ENCODE results near the gene S100B. TPM values are rescaled to one million over a fixed set of nuclear protein-coding genes. Genes with fewer than 3 reads are reported as not detected.

Gene S100B
- total RNA-seq, 4 donors from 2014 or later: 0.80 to 1.3 (median 0.82) TPM; not detected in 1

- Histone ChIP-seq H3K4me3 (no peak overlapping the region), H3K9me3 (no peaks in the 10 kb centered on the region), H3K4me1 (no peaks in the 10 kb centered on the region), H3K27ac (no peak overlapping the region), H3K36me3 (peaks cover 0 to 92% of the 10 kb centered on the region in 2 donors), H3K27me3 (no peaks in the 10 kb centered on the region)
- in situ Hi-C loops (cut with MboI; ENCODE audit: low sequenced_read_pairs in 4 of 4): no loop called here
- intact Hi-C loops (cut with DNase I; ENCODE audit: low total_unique reads): no loop called here
- ATAC-seq (no peak), DNase-seq (no peak)
- TF ChIP-seq POLR2A (IDR thresholded peaks at IDR 0.05): no peak
- TF ChIP-seq, protein P1, sequence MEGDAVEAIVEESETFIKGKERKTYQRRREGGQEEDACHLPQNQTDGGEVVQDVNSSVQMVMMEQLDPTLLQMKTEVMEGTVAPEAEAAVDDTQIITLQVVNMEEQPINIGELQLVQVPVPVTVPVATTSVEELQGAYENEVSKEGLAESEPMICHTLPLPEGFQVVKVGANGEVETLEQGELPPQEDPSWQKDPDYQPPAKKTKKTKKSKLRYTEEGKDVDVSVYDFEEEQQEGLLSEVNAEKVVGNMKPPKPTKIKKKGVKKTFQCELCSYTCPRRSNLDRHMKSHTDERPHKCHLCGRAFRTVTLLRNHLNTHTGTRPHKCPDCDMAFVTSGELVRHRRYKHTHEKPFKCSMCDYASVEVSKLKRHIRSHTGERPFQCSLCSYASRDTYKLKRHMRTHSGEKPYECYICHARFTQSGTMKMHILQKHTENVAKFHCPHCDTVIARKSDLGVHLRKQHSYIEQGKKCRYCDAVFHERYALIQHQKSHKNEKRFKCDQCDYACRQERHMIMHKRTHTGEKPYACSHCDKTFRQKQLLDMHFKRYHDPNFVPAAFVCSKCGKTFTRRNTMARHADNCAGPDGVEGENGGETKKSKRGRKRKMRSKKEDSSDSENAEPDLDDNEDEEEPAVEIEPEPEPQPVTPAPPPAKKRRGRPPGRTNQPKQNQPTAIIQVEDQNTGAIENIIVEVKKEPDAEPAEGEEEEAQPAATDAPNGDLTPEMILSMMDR (IDR thresholded peaks at IDR 0.05 in 4 of 5, conservative IDR thresholded peaks at IDR 0.05 in 1 of 5): no peak
Observed at GRCh38 chr21:46648539-46648938, 43.7 kb upstream of the S100B start.

DNA sequence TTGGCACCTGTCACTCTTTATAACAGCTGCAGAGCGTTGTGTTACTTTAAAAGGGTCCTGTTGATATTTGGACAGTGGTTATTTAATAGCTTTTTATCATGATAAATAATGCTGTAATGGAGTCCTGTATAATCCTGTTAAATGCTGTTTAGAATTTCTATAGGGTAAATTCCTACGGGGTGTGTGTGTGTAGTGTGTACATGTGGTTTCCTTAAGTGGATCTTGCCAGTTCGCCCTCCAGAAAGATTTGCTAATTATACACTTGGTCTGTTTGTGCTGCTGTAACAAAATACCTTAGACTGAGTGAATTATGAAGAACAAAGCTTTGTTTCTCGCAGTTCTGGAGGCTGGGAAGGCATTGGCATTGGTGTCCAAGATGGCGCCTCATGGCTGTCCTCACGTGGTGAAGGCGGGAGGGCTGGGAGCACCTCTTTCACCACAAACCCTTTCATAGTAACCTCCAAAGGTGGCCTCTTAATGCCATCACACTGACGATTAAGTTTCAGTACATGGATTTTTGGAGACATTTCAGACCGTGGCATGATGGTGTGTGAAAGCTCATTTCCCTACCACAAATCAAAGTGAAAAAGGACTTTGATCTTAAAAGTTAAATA lies 41.8 kb upstream of the S100B start:
- no peak for TF ChIP-seq POLR2A (IDR thresholded peaks at IDR 0.05)
- TF ChIP-seq, protein P1 (IDR thresholded peaks at IDR 0.05 in 4 of 5, conservative IDR thresholded peaks at IDR 0.05 in 1 of 5): no peak
- intact Hi-C loops (cut with DNase I; ENCODE audit: low total_unique reads) (no loop called here), in situ Hi-C loops (cut with MboI; ENCODE audit: low sequenced_read_pairs in 4 of 4) (no loop called here)
- peaks cover 0 to 77% of the 10 kb centered on the region in 2 donors for H3K36me3 ChIP-seq
- H3K27ac ChIP-seq: no peak overlapping the region
- no peaks in the 10 kb centered on the region for H3K4me1 ChIP-seq
- H3K27me3 ChIP-seq: no peaks in the 10 kb centered on the region
- no peaks in the 10 kb centered on the region for H3K9me3 ChIP-seq
- DNase-seq (no peak), ATAC-seq (no peak)
- no peak overlapping the region for H3K4me3 ChIP-seq

DNA sequence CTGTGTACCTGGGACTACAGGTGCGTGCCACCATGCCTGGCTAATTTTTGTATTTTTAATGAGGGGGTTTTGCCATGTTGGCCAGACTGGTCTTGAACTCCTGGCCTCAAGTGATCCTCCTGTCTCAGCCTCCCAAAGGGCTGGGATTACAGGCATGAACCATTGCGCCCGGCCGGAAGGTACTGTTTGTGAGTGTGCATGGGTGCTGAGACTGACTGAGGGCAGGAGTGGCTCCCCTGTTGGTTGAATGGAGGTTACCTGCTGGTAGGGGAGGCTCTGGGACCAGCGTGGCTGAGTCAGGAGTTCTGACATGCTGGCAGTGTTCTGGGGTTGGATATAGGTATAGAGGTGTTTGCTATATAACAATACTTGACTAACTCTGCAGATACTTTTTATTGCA lies 41.0 kb upstream of the S100B start:
- in situ Hi-C loops (cut with MboI; ENCODE audit: low sequenced_read_pairs in 4 of 4): no loop called here
- Histone ChIP-seq H3K4me1 (no peaks in the 10 kb centered on the region), H3K4me3 (no peak overlapping the region), H3K27ac (no peak overlapping the region), H3K36me3 (peaks cover 0 to 72% of the 10 kb centered on the region in 2 donors), H3K9me3 (no peaks in the 10 kb centered on the region), H3K27me3 (no peaks in the 10 kb centered on the region)
- TF ChIP-seq, protein P1 (IDR thresholded peaks at IDR 0.05 in 4 of 5, conservative IDR thresholded peaks at IDR 0.05 in 1 of 5): no peak
- TF ChIP-seq POLR2A (IDR thresholded peaks at IDR 0.05): no peak
- DNase-seq (no peak), ATAC-seq (no peak)
- intact Hi-C loops (cut with DNase I; ENCODE audit: low total_unique reads): no loop called here

DNA sequence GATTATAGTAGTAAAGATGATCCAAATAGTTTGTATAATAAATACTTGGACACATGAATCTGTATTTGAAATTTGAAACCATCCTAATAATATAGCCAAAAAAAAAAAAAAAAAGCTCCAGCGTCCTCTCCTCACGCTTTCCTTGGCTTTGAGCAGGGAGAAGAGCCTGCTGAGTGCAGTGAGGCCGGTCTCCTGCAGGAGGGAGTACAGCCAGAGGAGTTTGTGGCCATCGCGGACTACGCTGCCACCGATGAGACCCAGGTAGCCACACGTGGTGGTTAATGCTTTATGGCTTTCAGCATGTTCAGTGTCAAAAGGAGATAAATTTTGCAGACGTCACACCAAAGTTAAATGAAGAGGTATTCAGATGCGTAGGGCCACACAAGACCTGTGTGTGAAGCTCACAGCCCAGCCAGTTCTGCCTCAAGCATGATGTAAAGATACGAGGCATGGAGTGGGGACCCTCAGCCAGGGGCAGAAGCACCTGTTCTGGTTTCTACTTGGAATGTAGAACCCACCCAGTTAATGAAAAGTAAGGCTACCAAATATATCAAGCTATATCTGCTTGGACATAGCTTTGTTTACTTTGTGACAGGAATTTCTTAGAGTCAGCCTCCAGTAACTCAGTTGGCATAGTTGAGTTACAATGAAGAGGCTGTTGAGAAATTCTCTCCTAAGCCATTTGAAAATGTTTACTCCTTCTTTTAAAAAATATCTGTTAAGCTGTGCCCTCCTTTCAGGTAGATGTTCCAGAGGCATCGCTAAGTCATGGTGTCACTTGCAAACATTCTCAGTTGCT lies 38.7 kb upstream of the S100B start:
- H3K4me1 ChIP-seq: peaks cover 4 to 6% of the 10 kb centered on the region in 2 donors
- no peak overlapping the region for H3K27ac ChIP-seq
- TF ChIP-seq, protein P1 (IDR thresholded peaks at IDR 0.05 in 4 of 5, conservative IDR thresholded peaks at IDR 0.05 in 1 of 5): no peak
- TF ChIP-seq POLR2A (IDR thresholded peaks at IDR 0.05): no peak
- intact Hi-C loops (cut with DNase I; ENCODE audit: low total_unique reads): no loop called here
- H3K9me3 ChIP-seq: no peaks in the 10 kb centered on the region
- H3K36me3 ChIP-seq: peaks cover 0 to 49% of the 10 kb centered on the region in 2 donors
- in situ Hi-C loops (cut with MboI; ENCODE audit: low sequenced_read_pairs in 4 of 4): no loop called here
- no peak overlapping the region for H3K4me3 ChIP-seq
- H3K27me3 ChIP-seq: no peaks in the 10 kb centered on the region
- DNase-seq (no peak), ATAC-seq (no peak)

All from gastrocnemius medialis (tissue), 4 donors.